OCI-LY3 (cell line): ENCODE results near the gene MYO1F.

Experiments
- EZH2phosphoT487 ChIP-seq: fragments of 200-600 bp; shearing (Covaris generic); IDR thresholded peaks from 2 replicates; pipeline ENCODE4 v1.6.1; 2018; ENCODE audit warnings: antibody characterized with exemption, mixed run types, low read depth
- TF ChIP-seq, protein P1 (sequence below): fragments of 200-600, 300-600 bp; sonication (generic); IDR thresholded peaks from 2 replicates; pipeline ENCODE4 v1.5.1; 2014; ENCODE audit warnings: antibody characterized with exemption, low read length, low read depth

DNA sequence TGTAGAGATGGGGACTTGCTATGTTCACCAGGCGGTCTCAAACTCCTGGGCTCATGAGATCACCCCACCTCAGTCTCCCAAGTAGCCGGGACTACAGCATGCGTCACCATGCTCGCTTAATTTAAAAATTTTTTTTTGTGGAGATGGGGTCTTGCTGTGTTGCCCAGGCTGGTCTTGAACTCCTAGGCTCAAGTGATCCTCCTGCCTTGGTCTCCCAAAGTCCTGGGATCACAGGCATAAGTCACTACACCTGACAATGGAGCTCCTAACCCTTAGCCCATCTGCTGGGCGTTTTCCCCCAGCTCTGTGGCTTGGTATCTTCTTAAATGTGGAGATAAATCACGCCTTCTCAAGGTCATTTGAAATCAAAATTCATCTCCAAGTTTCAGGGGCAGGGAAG lies 39.6 kb upstream of the MYO1F start:
- TF ChIP-seq, protein P1, sequence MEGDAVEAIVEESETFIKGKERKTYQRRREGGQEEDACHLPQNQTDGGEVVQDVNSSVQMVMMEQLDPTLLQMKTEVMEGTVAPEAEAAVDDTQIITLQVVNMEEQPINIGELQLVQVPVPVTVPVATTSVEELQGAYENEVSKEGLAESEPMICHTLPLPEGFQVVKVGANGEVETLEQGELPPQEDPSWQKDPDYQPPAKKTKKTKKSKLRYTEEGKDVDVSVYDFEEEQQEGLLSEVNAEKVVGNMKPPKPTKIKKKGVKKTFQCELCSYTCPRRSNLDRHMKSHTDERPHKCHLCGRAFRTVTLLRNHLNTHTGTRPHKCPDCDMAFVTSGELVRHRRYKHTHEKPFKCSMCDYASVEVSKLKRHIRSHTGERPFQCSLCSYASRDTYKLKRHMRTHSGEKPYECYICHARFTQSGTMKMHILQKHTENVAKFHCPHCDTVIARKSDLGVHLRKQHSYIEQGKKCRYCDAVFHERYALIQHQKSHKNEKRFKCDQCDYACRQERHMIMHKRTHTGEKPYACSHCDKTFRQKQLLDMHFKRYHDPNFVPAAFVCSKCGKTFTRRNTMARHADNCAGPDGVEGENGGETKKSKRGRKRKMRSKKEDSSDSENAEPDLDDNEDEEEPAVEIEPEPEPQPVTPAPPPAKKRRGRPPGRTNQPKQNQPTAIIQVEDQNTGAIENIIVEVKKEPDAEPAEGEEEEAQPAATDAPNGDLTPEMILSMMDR, result no peak
- no peak for TF ChIP-seq EZH2phosphoT487
